SK-N-SH treated with all-trans-retinoic acid at 6 μM for 48 hours (cell line): Measurements from ENCODE around the gene GMNN.

Source experiments
- ARNTL ChIP-seq: fragments of 450-650 bp; formaldehyde crosslinking; IDR thresholded peaks from 2 replicates; pipeline ENCODE4 v1.5.0; 2020; ENCODE audit warnings: low read depth, mild to moderate bottlenecking, moderate library complexity, borderline replicate concordance
- BACH2 ChIP-seq: fragments of 250-450 bp; sonication (Bioruptor Pico); IDR thresholded peaks from 2 replicates; pipeline ENCODE4 v1.9.0; 2021; ENCODE audit warnings: mild to moderate bottlenecking, borderline replicate concordance
- PATZ1 ChIP-seq: fragments of 250-450 bp; sonication (Bioruptor Pico); IDR thresholded peaks from 2 replicates; pipeline ENCODE4 v1.8.0; 2020; ENCODE audit warnings: mild to moderate bottlenecking, moderate library complexity, borderline replicate concordance
- TCF4 ChIP-seq: fragments of 250-450 bp; sonication (Bioruptor Pico); IDR thresholded peaks from 2 replicates; pipeline ENCODE4 v1.8.0; 2021; ENCODE audit warnings: mild to moderate bottlenecking, moderate library complexity, borderline replicate concordance
- TOX ChIP-seq: fragments of 250-450 bp; sonication (Bioruptor Pico); IDR thresholded peaks from 2 replicates; pipeline ENCODE4 v1.8.0; 2021; ENCODE audit warnings: mild to moderate bottlenecking, moderate library complexity, borderline replicate concordance
- ZC3H10 ChIP-seq: fragments of 250-450 bp; sonication (Bioruptor Pico); IDR thresholded peaks from 2 replicates; pipeline ENCODE4 v1.5.1; 2021; ENCODE audit warnings: mild to moderate bottlenecking, moderate library complexity
- ZFP3 ChIP-seq: fragments of 250-450 bp; sonication (Bioruptor Pico); IDR thresholded peaks from 2 replicates; pipeline ENCODE4 v1.5.0; 2020; ENCODE audit warnings: mild to moderate bottlenecking, moderate library complexity
- ZFP30 ChIP-seq: fragments of 450-650 bp; formaldehyde crosslinking; IDR thresholded peaks from 2 replicates; pipeline ENCODE4 v1.5.0; 2022; ENCODE audit warnings: mild to moderate bottlenecking, moderate library complexity
- ZNF70 ChIP-seq: fragments of 450-650 bp; formaldehyde crosslinking; IDR thresholded peaks from 2 replicates; pipeline ENCODE4 v1.5.0; 2020; ENCODE audit warnings: mild to moderate bottlenecking, moderate library complexity
- ZNF8 ChIP-seq: fragments of 450-650 bp; formaldehyde crosslinking; IDR thresholded peaks from 2 replicates; pipeline ENCODE4 v1.5.0; 2020; ENCODE audit warnings: mild to moderate bottlenecking, moderate library complexity

GRCh38 chr6:24775520-24776058, 852 bp downstream of the GMNN start:
- TF ChIP-seq ZNF8 (CRISPR knock-in tag) (no peak), TOX (CRISPR knock-in tag) (no peak), ZFP30 (no peak), PATZ1 (CRISPR knock-in tag) (no peak), ZC3H10 (no peak), ZNF70 (CRISPR knock-in tag) (no peak), ZFP3 (CRISPR knock-in tag) (no peak), TCF4 (no peak), ARNTL (no peak), BACH2 (no peak)
